Prostate gland (tissue), 2 donors: ENCODE results near the gene RIF1. TPM values are rescaled to one million over a fixed set of nuclear protein-coding genes. Genes with fewer than 3 reads are reported as not detected.

Source experiments
- DNase-seq: peaks from one replicate; pipeline ENCODE4 v3.0.0-alpha.2; 2019; ENCODE audit warnings: low spot score
- H3K27ac ChIP-seq, 2 donors: fragments of 200-600 bp; sonication (generic); 2 replicates each; pipeline ENCODE4 v1.5.1; 2017 to 2019
- H3K27me3 ChIP-seq: fragments of 200-600 bp; sonication (generic); replicated peaks from 2 replicates; pipeline ENCODE4 v1.5.1; 2019; ENCODE audit not compliant: insufficient read depth
- H3K36me3 ChIP-seq, 2 donors: fragments of 200-600 bp; sonication (generic); 1 replicate in 1 of 2; 2 replicates in 1 of 2; pipeline versions ENCODE4 v1.5.1 to v1.8.1; 2017 to 2019
- H3K4me1 ChIP-seq: fragments of 200-600 bp; sonication (generic); replicated peaks from 2 replicates; pipeline ENCODE4 v1.5.1; 2019
- H3K4me3 ChIP-seq, 2 donors: fragments of 200-600 bp; sonication (generic); 2 replicates each; pipeline ENCODE4 v1.5.1; 2017 to 2019
- H3K9me3 ChIP-seq: fragments of 200-600 bp; sonication (generic); 2 replicates; pipeline ENCODE4 v1.5.1; 2017
- CTCF ChIP-seq, 4 experiments: fragments of 200-600 bp in 2 of 4; fragments of 450-650 bp in 2 of 4; sonication (generic) in 2 of 4; IDR thresholded peaks; 1 replicate in 3 of 4; 2 replicates in 1 of 4; pipeline ENCODE4 v1.5.1; 2016 to 2019; ENCODE audit warnings: antibody characterized with exemption in 4 of 4, mild to moderate bottlenecking in 2 of 4, moderate library complexity in 2 of 4
- POLR2A ChIP-seq: fragments of 450-650 bp; IDR thresholded peaks from one replicate; pipeline ENCODE4 v1.6.1; 2016; ENCODE audit warnings: antibody characterized with exemption, mild to moderate bottlenecking
- POLR2AphosphoS5 ChIP-seq: sonication (generic); formaldehyde crosslinking; IDR thresholded peaks from one replicate; pipeline ENCODE4 v1.6.1; 2017; ENCODE audit warnings: antibody characterized with exemption
- WGBS: methylation state at CpG from one replicate; pipeline ENCODE4 v1.1.5; 2018; 5-methylcytosine and 5-hydroxymethylcytosine counted together
- intact Hi-C: fragments of 100-400 bp; cut with DNase I; formaldehyde crosslinking; loops from one replicate; pipeline ENCODE4 v1.14.2; 2022
- total RNA-seq, 2 donors: library from RNA; depleted of rRNA; stranded (reverse); fragments of >200 nt; gene quantifications; one replicate each; pipeline ENCODE4 v1.1.0, GENCODE V29; 2016

Gene RIF1
- total RNA-seq, 2 donors from 2014 or later: 28.1 to 38.2 TPM

GRCh38 chr2:151391436-151391835 lies 18.3 kb upstream of the RIF1 start:
- no peaks in the 10 kb centered on the region for H3K27me3 ChIP-seq
- no peak for DNase-seq
- WGBS: 31% methylated on average over 2 of the region's 2 CpGs
- H3K27ac ChIP-seq: no peak overlapping the region
- H3K4me3 ChIP-seq: no peak overlapping the region
- TF ChIP-seq POLR2AphosphoS5 (no peak), CTCF (IDR thresholded peaks at IDR 0.05) (no peak), POLR2A (no peak)
- no peaks in the 10 kb centered on the region for H3K9me3 ChIP-seq
- H3K4me1 ChIP-seq: no peaks in the 10 kb centered on the region
- no peaks in the 10 kb centered on the region for H3K36me3 ChIP-seq
- intact Hi-C loops: no loop called here

DNA sequence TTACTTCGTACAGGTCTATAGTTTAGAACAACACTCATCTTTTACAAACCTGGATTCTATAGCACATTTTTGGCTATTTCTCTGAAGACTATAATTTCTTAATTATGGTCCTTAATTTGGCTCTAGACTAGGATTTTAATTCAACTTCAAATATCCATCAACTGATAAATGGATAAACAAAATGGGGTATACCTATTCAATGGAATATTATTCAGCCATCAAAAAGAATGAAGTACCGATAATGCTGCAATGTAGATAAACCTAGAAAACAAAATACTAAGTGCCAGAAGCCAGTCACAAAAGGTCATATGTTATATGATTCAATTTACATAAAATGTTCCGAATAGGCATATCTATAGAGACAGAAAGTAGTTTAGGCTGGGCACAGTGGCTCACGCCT lies 15.2 kb upstream of the RIF1 start:
- 72% methylated on average over 4 of the region's 4 CpGs for whole genome bisulfite sequencing
- DNase-seq: no peak
- intact Hi-C loops: no loop called here

DNA sequence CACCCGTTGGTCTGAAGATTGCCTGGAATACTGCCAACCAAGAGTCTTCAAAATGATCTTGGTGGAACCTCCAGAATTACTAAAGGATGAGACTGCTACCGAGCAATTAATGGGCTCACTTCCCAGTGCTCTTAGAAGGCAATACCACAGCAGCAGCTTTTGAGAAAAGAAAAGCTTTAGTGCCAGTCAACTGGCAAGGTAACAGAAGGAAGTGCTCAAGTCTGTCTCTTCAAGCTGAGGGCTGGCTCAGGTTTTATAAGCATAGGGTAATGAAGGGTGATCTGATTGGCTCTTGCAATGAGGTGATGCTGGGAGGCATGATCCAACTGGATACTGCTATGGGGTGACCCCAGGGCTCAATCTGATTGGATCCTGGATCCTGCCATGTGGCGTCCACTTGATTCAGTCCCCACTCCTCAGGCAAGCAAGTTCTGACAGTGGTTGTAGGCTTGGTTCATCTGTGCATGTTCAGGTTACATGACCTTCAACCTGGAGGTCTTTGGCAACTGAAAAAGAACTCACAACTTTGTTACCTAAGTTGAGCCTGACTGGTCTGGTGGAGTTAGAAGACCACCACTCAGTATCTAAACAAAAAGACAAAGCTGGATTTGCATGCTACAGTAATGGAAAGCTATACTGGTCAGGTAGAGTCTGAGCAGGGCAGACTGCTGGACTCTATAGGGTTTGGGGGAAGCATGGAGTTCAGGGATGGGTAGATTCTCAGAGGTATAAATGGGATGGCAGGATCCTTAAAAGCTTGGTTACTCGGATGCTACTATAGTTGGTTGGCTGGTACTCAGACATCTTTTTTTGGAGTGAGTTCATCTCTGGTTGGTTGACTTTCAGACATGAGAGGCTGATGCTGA lies 14.0 kb upstream of the RIF1 start:
- no peaks in the 10 kb centered on the region for H3K4me1 ChIP-seq
- no peaks in the 10 kb centered on the region for H3K36me3 ChIP-seq
- H3K4me3 ChIP-seq: no peak overlapping the region
- 93% methylated on average over 4 of the region's 4 CpGs for WGBS
- intact Hi-C loops: no loop called here
- no peak overlapping the region for H3K27ac ChIP-seq
- no peaks in the 10 kb centered on the region for H3K9me3 ChIP-seq
- no peaks in the 10 kb centered on the region for H3K27me3 ChIP-seq
- DNase-seq: no peak
- TF ChIP-seq CTCF (IDR thresholded peaks at IDR 0.05) (no peak), POLR2A (no peak), POLR2AphosphoS5 (no peak)

More for the DNA sequence above, 15.2 kb upstream of the RIF1 start:
- no peak for TF ChIP-seq POLR2AphosphoS5
- TF ChIP-seq CTCF (IDR thresholded peaks at IDR 0.05): no peak
- TF ChIP-seq POLR2A: no peak
- no peak overlapping the region for H3K4me3 ChIP-seq
- H3K27me3 ChIP-seq: no peaks in the 10 kb centered on the region
- H3K4me1 ChIP-seq: no peaks in the 10 kb centered on the region
- H3K36me3 ChIP-seq: no peaks in the 10 kb centered on the region
- no peak overlapping the region for H3K27ac ChIP-seq
- H3K9me3 ChIP-seq: no peaks in the 10 kb centered on the region

GRCh38 chr2:151399981-151400380 lies 9.7 kb upstream of the RIF1 start:
- Histone ChIP-seq H3K4me3 (no peak overlapping the region), H3K9me3 (no peaks in the 10 kb centered on the region), H3K27me3 (no peaks in the 10 kb centered on the region), H3K4me1 (no peaks in the 10 kb centered on the region), H3K27ac (no peak overlapping the region), H3K36me3 (no peaks in the 10 kb centered on the region)
- no peak for TF ChIP-seq POLR2AphosphoS5
- WGBS: 90% methylated on average over 1 of the region's 1 CpG
- DNase-seq: no peak
- intact Hi-C loops: no loop called here

DNA sequence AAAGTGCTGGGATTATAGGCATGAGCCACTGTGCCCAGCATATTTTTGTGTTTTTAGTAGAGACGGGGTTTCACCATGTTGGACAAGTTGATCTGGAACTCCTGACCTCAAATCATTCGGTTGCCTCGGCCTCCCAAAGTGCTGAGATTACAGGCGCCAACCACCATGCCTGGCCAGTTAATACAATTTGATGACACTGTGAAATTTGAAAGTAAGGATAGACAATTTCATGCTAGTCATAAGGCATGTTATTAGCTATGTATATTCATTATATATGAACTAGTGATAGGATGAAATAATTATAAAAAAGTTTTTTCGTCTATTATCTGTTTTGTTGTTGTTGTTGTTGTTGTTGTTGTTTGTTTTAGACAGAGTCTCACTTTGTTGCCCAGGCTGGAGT lies 8.6 kb upstream of the RIF1 start:
- 97% methylated on average over 5 of the region's 5 CpGs for WGBS
- no peak for TF ChIP-seq POLR2A
- H3K27me3 ChIP-seq: no peaks in the 10 kb centered on the region
- H3K9me3 ChIP-seq: no peaks in the 10 kb centered on the region
- H3K4me1 ChIP-seq: no peaks in the 10 kb centered on the region
- intact Hi-C loops: no loop called here
- H3K27ac ChIP-seq: no peak overlapping the region
- no peak for DNase-seq
- no peaks in the 10 kb centered on the region for H3K36me3 ChIP-seq
- H3K4me3 ChIP-seq: no peak overlapping the region

DNA sequence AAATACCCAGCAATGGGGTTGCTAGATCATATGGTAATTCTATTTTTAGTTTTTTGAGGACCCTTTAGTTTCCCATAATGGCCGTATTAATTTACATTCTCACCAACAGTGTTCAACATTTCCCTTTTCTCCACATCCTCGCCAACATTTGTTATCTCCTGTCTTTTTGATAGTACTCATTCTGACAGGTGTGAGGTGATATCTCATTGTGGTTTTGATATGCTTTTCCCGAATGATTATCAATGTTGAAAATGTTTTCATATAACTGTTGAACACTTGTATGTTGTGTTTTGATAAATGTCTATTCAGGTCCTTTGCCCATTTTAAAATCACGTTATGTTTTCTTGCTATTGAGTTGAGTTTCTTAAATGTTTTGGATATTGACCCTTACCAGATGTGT lies 5.8 kb upstream of the RIF1 start:
- Histone ChIP-seq H3K36me3 (no peaks in the 10 kb centered on the region), H3K4me1 (no peaks in the 10 kb centered on the region), H3K27me3 (no peaks in the 10 kb centered on the region), H3K4me3 (no peak overlapping the region), H3K9me3 (no peaks in the 10 kb centered on the region), H3K27ac (no peak overlapping the region)
- 90% methylated on average over 4 of the region's 4 CpGs for WGBS
- DNase-seq: no peak
- intact Hi-C loops: no loop called here
- TF ChIP-seq POLR2AphosphoS5 (no peak), POLR2A (no peak), CTCF (IDR thresholded peaks at IDR 0.05) (no peak)
